C4-2B (cell line): ENCODE results near the gene NAV1.

Source experiments
- H3K27ac ChIP-seq: fragments of 450-650 bp; 2 replicates; pipeline ENCODE4 v1.5.1; 2017
- ZFX ChIP-seq: fragments of 450-650 bp; IDR thresholded peaks from 2 replicates; pipeline ENCODE4 v1.6.1; 2017
- TF ChIP-seq, protein P1 (sequence below): fragments of 450-650 bp; conservative IDR thresholded peaks from 2 replicates; pipeline ENCODE4 v1.5.1; 2017; ENCODE audit warnings: mild to moderate bottlenecking

The NAV1 gene

DNA sequence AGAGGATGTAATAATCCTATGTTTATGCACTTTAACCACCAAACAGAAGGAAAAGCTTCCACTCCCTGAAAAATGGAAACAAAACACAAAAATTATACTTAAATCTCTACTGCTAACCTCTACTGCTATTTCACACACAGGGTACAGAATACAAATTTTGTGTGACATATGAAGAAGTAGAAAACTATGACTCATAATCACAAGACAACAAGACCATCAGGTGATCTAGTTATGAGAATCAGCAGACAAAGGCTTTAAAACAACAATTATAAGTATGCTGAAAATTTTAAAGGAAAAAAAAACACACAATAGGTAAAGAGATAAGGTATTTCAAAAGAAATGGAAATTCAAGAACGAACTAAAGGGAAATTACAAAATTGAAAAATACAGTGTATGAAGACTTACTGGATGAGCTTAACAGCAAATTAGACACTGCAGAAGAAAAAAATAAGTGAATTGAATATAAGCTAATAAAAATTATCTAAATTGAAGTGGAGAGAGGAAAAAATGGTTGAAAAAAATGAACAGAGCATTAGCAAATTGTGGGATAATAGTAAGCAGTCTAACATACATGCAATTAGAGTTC, 13.6 kb upstream of the NAV1 start:
- H3K27ac ChIP-seq, result no peak overlapping the region
- TF ChIP-seq ZFX, result no peak
- TF ChIP-seq, protein P1, sequence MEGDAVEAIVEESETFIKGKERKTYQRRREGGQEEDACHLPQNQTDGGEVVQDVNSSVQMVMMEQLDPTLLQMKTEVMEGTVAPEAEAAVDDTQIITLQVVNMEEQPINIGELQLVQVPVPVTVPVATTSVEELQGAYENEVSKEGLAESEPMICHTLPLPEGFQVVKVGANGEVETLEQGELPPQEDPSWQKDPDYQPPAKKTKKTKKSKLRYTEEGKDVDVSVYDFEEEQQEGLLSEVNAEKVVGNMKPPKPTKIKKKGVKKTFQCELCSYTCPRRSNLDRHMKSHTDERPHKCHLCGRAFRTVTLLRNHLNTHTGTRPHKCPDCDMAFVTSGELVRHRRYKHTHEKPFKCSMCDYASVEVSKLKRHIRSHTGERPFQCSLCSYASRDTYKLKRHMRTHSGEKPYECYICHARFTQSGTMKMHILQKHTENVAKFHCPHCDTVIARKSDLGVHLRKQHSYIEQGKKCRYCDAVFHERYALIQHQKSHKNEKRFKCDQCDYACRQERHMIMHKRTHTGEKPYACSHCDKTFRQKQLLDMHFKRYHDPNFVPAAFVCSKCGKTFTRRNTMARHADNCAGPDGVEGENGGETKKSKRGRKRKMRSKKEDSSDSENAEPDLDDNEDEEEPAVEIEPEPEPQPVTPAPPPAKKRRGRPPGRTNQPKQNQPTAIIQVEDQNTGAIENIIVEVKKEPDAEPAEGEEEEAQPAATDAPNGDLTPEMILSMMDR, result no peak

- TF ChIP-seq ZFX, result no peak
- TF ChIP-seq, protein P1, result no peak
- no peak overlapping the region for H3K27ac ChIP-seq
Observed at GRCh38 chr1:201527879-201528278, 11.0 kb upstream of the NAV1 start.

DNA sequence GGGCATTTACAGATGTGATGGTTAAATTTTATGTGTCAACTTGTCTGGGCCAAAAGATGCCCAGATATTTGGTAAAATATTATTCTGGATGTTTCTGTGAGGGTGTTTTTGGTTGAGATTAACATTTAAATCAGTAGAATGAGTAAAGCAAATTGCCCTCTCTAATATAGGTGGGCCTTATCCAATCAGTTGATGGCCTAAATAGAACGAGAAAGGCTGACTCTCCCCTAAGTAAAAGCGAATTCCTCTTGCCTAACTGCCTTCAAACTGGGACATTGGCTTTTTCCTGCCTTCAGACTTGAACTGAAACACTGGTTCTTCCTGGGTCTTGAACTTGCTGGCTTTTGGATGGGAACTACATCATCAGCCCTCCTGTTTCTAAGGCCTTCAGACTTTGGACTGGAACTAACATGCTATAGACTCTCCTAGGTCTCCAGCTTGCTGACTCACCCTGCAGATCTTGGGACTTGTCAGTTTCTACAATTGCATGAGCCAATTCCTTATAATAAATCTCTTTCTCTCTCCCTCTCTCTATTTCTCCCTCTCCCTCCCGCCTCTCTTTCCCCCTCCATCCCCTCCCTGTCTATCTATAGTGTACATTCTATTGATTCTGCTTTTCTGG, 10.2 kb upstream of the NAV1 start:
- TF ChIP-seq, protein P1, result no peak
- no peak overlapping the region for H3K27ac ChIP-seq

- no peak for TF ChIP-seq ZFX
- TF ChIP-seq, protein P1, result peak; percentile 82
- no peak overlapping the region for H3K27ac ChIP-seq
Observed at GRCh38 chr1:201530741-201531531, 8.0 kb upstream of the NAV1 start.

GRCh38 chr1:201531551-201532425, 7.1 kb upstream of the NAV1 start:
- TF ChIP-seq ZFX, result no peak
- TF ChIP-seq, protein P1, result no peak

DNA sequence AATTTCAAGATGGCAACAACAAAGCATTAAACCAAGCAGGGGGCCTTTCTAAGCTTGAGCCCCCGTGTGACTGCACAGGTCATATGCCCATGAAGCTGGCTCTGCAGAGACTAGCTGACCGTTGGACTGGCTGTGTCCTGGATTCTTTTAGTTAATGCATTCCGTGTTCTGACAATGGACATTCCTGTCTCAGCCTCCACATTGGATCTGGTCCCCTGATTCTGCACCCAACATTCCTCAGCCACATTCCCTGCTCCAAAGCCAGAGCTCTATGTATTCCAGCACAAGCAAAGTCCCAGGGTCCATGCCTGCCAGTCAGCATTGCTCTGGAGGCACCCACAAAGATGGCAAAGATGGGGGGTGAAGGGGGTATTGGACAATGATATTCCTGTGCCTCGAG, 5.1 kb upstream of the NAV1 start:
- no peak overlapping the region for H3K27ac ChIP-seq
- TF ChIP-seq ZFX, result no peak
- TF ChIP-seq, protein P1, result no peak

More at GRCh38 chr1:201531551-201532425, 7.1 kb upstream of the NAV1 start:
- H3K27ac ChIP-seq, result no peak overlapping the region
